ENCODE measurements around the gene VAV2. TPM values are rescaled to one million over a fixed set of nuclear protein-coding genes. Genes with fewer than 3 reads are reported as not detected.

VAV2 gene
- total and polyA plus RNA-seq, 4 donors = 4.9 to 26.4 (median 17.0) TPM

DNA sequence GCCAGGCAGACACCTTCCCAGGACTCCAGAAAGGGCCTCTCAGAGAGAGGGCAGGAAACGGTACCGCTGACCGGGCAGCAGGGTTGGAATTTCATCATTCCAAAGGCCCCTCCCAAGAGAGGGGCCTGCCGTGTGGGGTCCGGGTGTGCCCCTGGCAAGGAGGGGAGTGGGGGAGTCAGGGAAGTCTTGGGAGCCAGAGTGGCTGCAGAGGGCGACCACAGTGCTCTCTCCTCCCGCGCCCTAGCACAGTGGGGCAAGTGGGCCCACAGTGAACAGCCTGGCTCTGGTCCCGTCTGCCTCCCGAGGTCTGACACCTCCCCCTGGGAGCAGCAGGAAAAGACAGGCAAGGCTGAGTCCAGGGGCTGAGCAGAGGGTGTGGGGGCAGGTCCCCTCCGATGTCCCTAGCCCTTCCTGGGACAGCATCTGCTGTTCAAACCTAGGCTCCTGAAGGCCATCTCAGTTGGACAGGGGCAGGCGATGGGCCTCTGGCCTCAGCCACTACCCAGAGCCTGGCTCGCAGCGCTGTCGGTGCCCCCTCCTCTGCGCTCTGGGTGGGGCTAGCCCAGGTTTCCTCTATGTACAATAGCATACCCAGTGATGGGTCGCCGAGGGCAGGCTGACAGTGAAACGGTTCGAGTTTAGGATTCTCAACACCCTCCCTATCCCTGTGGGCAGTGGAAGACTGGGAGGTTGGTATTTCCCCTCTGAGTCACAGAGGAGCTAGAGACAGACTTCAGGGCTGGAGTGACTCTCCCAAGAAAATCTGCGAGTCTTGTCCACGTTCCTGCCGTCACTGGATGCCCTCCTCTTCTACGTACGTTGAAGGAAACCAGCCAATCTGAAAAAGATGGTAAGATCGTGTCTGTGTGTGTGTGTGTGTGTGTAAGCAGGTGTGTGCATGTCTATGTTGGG lies 228.6 kb downstream of the VAV2 start:
- 95% methylated on average over 26 of the region's 26 CpGs for WGBS
- no peak overlapping the region for H3K27ac ChIP-seq (ENCODE audit: low read depth in 1 of 2, low read length in 2 of 2)
- H3K9me3 ChIP-seq (ENCODE audit: control insufficient read depth in 4 of 4, low read length in 3 of 4) = no peaks in the 10 kb centered on the region
- peaks cover 3 to 13% (median 12%) of the 10 kb centered on the region in 4 donors for H3K4me1 ChIP-seq (ENCODE audit: control insufficient read depth in 4 of 4, insufficient read depth in 4 of 4, low read length in 3 of 4)
- TF ChIP-seq NR2F2 (IDR thresholded peaks at IDR 0.05) (no peak), TAF1 (conservative IDR thresholded peaks at IDR 0.05) (no peak), JUND (IDR thresholded peaks at IDR 0.05) (no peak), ATF3 (IDR thresholded peaks at IDR 0.05) (no peak), HNF4G (IDR thresholded peaks at IDR 0.05) (no peak), FOXA1 (IDR thresholded peaks at IDR 0.05) (no peak)
- TF ChIP-seq, protein P1, sequence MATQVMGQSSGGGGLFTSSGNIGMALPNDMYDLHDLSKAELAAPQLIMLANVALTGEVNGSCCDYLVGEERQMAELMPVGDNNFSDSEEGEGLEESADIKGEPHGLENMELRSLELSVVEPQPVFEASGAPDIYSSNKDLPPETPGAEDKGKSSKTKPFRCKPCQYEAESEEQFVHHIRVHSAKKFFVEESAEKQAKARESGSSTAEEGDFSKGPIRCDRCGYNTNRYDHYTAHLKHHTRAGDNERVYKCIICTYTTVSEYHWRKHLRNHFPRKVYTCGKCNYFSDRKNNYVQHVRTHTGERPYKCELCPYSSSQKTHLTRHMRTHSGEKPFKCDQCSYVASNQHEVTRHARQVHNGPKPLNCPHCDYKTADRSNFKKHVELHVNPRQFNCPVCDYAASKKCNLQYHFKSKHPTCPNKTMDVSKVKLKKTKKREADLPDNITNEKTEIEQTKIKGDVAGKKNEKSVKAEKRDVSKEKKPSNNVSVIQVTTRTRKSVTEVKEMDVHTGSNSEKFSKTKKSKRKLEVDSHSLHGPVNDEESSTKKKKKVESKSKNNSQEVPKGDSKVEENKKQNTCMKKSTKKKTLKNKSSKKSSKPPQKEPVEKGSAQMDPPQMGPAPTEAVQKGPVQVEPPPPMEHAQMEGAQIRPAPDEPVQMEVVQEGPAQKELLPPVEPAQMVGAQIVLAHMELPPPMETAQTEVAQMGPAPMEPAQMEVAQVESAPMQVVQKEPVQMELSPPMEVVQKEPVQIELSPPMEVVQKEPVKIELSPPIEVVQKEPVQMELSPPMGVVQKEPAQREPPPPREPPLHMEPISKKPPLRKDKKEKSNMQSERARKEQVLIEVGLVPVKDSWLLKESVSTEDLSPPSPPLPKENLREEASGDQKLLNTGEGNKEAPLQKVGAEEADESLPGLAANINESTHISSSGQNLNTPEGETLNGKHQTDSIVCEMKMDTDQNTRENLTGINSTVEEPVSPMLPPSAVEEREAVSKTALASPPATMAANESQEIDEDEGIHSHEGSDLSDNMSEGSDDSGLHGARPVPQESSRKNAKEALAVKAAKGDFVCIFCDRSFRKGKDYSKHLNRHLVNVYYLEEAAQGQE (IDR thresholded peaks at IDR 0.05) = no peak
- peaks cover 11 to 31% (median 14%) of the 10 kb centered on the region in 4 donors for H3K36me3 ChIP-seq (ENCODE audit: control insufficient read depth in 4 of 4, insufficient read depth in 3 of 4, low read depth in 1 of 4, low read length in 3 of 4)
- DNase-seq (ENCODE audit: low spot score) = peak; percentile 28
- no peaks in the 10 kb centered on the region for H3K27me3 ChIP-seq (ENCODE audit: control insufficient read depth in 4 of 4, insufficient read depth in 4 of 4, low read length in 3 of 4)
- no peak overlapping the region for H3K4me3 ChIP-seq (ENCODE audit: low read depth in 1 of 3, low read length in 3 of 3)
- H3K9ac ChIP-seq (ENCODE audit: low read depth in 1 of 2, low read length in 2 of 2) = no peak overlapping the region

GRCh38 chr9:133762488-133763271 lies 229.4 kb downstream of the VAV2 start:
- WGBS = 97% methylated on average over 19 of the region's 19 CpGs
- TF ChIP-seq FOXA1 (IDR thresholded peaks at IDR 0.05) (no peak), FOXA2 (IDR thresholded peaks at IDR 0.05) (no peak), HNF4A (conservative IDR thresholded peaks at IDR 0.05) (no peak), ZBTB33 (IDR thresholded peaks at IDR 0.05) (no peak), RAD21 (IDR thresholded peaks at IDR 0.05) (no peak), CTCF (IDR thresholded peaks at IDR 0.05; ENCODE audit: low read depth, low read length, missing input control) (no peak), TAF1 (conservative IDR thresholded peaks at IDR 0.05) (no peak), HNF4G (IDR thresholded peaks at IDR 0.05) (no peak), MAX (IDR thresholded peaks at IDR 0.05) (no peak), ATF3 (IDR thresholded peaks at IDR 0.05) (no peak), RXRA (IDR thresholded peaks at IDR 0.05) (no peak), GABPA (IDR thresholded peaks at IDR 0.05 in 1 of 2, conservative IDR thresholded peaks at IDR 0.05 in 1 of 2) (no peak), EGR1 (IDR thresholded peaks at IDR 0.05; ENCODE audit: low read depth in 2 of 2) (no peak), SP1 (IDR thresholded peaks at IDR 0.05) (no peak)
- TF ChIP-seq, protein P1 (IDR thresholded peaks at IDR 0.05) = no peak
- no peaks in the 10 kb centered on the region for H3K9me3 ChIP-seq (ENCODE audit: control insufficient read depth in 4 of 4, low read length in 3 of 4)
- peaks cover 7 to 27% (median 13%) of the 10 kb centered on the region in 4 donors for H3K36me3 ChIP-seq (ENCODE audit: control insufficient read depth in 4 of 4, insufficient read depth in 3 of 4, low read depth in 1 of 4, low read length in 3 of 4)
- no peaks in the 10 kb centered on the region for H3K27me3 ChIP-seq (ENCODE audit: control insufficient read depth in 4 of 4, insufficient read depth in 4 of 4, low read length in 3 of 4)
- no peak overlapping the region for H3K4me3 ChIP-seq (ENCODE audit: low read depth in 1 of 3, low read length in 3 of 3)
- no peak overlapping the region for H3K9ac ChIP-seq (ENCODE audit: low read depth in 1 of 2, low read length in 2 of 2)
- peaks cover 3 to 12% (median 8%) of the 10 kb centered on the region in 4 donors for H3K4me1 ChIP-seq (ENCODE audit: control insufficient read depth in 4 of 4, insufficient read depth in 4 of 4, low read length in 3 of 4)
- DNase-seq (ENCODE audit: low spot score) = peak; percentile 21
- no peak overlapping the region for H3K27ac ChIP-seq (ENCODE audit: low read depth in 1 of 2, low read length in 2 of 2)
